Neural progenitor cell (in vitro differentiated cells): ENCODE results near the gene CHRNA5. TPM values are rescaled to one million over a fixed set of nuclear protein-coding genes. Genes with fewer than 3 reads are reported as not detected.
"Not testable (repeated sequence)": the region's sequence is repeated elsewhere in the genome, so short reads cannot be mapped to it uniquely, and the experiment has no call there.

Experiments
- DNase-seq: peaks from one replicate; pipeline ENCODE4 v3.0.0-alpha.2; 2016; ENCODE audit warnings: low spot score
- H2AFZ ChIP-seq: fragments of 200-600 bp; sonication (generic); replicated peaks from 2 replicates; pipeline ENCODE4 v1.6.1; 2016; ENCODE audit warnings: antibody characterized with exemption
- H3F3A ChIP-seq: fragments of 200-600 bp; sonication (generic); 2 replicates; pipeline ENCODE4 v1.6.1; 2016; ENCODE audit warnings: antibody characterized with exemption, low read depth
- H3K27ac ChIP-seq: fragments of 200-600 bp; sonication (generic); 2 replicates; pipeline ENCODE4 v1.5.1; 2016; ENCODE audit warnings: mild to moderate bottlenecking
- H3K27me3 ChIP-seq: fragments of 200-600 bp; sonication (generic); 2 replicates; pipeline ENCODE4 v1.6.1; 2016; ENCODE audit warnings: mild to moderate bottlenecking, moderate library complexity
- H3K36me3 ChIP-seq: fragments of 200-600 bp; sonication (generic); 2 replicates; pipeline ENCODE4 v1.5.1; 2016
- H3K4me1 ChIP-seq: fragments of 200-600 bp; sonication (generic); 2 replicates; pipeline ENCODE4 v1.6.1; 2016; ENCODE audit warnings: mixed run types
- H3K4me2 ChIP-seq: fragments of 200-600 bp; sonication (generic); 2 replicates; pipeline ENCODE4 v1.6.1; 2016
- H3K4me3 ChIP-seq: fragments of 200-600 bp; sonication (generic); 2 replicates; pipeline ENCODE4 v1.5.1; 2016
- H3K79me2 ChIP-seq: fragments of 200-600 bp; sonication (generic); 2 replicates; pipeline ENCODE4 v1.6.1; 2016; ENCODE audit warnings: low read depth
- H3K9ac ChIP-seq: fragments of 200-600 bp; sonication (generic); 2 replicates; pipeline ENCODE4 v1.6.1; 2016
- H3K9me3 ChIP-seq: fragments of 200-600 bp; sonication (generic); 2 replicates; pipeline ENCODE4 v1.5.1; 2016; ENCODE audit warnings: low read depth
- H4K20me1 ChIP-seq: fragments of 200-600 bp; sonication (generic); 2 replicates; pipeline ENCODE4 v1.6.1; 2016; ENCODE audit warnings: low read depth
- H3K27ac Mint-ChIP-seq: 3 replicates; pipeline ENCODE4 v1.8.0; 2021; ENCODE audit warnings: mixed read lengths
- H3K27me3 Mint-ChIP-seq: 2 replicates; pipeline ENCODE4 v1.8.0; 2022; ENCODE audit warnings: low read depth, mild to moderate bottlenecking, inconsistent platforms, moderate library complexity, mixed read lengths; ENCODE audit not compliant: insufficient read depth
- H3K36me3 Mint-ChIP-seq: 3 replicates; pipeline ENCODE4 v1.8.0; 2021; ENCODE audit warnings: mixed read lengths
- H3K4me1 Mint-ChIP-seq: 3 replicates; pipeline ENCODE4 v1.8.0; 2021; ENCODE audit warnings: mixed read lengths
- H3K4me3 Mint-ChIP-seq: 3 replicates; pipeline ENCODE4 v1.8.0; 2021; ENCODE audit warnings: mild to moderate bottlenecking, moderate library complexity, mixed read lengths
- H3K9me3 Mint-ChIP-seq: 3 replicates; pipeline ENCODE4 v1.8.0; 2020; ENCODE audit warnings: mixed read lengths
- CTCF ChIP-seq: fragments of 200-600 bp; sonication (generic); IDR thresholded peaks from 2 replicates; pipeline ENCODE4 v1.5.1; 2017; ENCODE audit warnings: antibody characterized with exemption, mild to moderate bottlenecking
- EZH2 ChIP-seq: fragments of 200-600 bp; sonication (generic); IDR thresholded peaks from 2 replicates; pipeline ENCODE4 v1.6.1; 2017; ENCODE audit warnings: antibody characterized with exemption, mild to moderate bottlenecking, moderate library complexity
- EZH2phosphoT487 ChIP-seq: fragments of 200-600 bp; sonication (generic); IDR thresholded peaks from 2 replicates; pipeline ENCODE4 v1.6.1; 2017; ENCODE audit warnings: antibody characterized with exemption
- total RNA-seq: library from RNA; depleted of rRNA; stranded (reverse); fragments of >200 nt; gene quantifications from 2 replicates; pipeline ENCODE4 v1.2.3, GENCODE V29; 2015; ENCODE audit warnings: low replicate concordance

Gene CHRNA5
- 27.1 and 46.9 TPM in 2 replicates for total RNA-seq

DNA sequence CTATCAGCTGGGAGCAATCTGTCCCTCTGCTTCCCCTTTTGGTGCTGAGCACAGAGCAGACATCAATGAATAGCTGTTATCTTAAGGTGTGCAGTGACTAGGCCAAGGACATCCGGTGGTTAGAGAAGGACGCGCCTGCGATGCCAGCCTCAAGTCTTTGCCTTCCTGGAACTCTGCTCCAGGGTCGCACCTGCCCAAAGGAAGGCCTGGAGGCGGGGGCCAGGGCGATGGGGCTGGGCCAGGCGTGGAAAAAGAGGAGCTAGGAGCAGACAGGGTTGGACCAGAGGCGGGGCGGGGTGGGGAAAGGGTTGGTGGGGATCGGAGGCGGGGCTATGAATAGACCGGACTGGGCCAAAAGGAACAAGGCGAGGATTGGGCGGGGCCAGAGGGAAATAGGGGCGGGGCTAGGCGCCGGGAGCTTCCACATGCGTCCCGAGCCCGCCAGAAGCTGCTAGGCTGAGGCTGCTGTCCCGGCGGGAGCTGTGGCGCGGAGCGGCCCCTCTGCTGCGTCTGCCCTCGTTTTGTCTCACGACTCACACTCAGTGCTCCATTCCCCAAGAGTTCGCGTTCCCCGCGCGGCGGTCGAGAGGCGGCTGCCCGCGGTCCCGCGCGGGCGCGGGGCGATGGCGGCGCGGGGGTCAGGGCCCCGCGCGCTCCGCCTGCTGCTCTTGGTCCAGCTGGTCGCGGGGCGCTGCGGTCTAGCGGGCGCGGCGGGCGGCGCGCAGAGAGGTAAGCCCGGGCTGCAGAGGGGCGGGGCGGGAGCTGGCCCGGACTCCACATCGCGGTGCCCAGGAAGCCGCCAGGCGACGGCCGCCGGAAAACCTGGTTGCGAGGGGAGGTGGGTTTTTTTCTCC lies at the start of gene CHRNA5:
TSS of gene CHRNA5 (plus strand) at position 424 of the 854 bp plus-strand sequence. CDS start at position 624, 200 bp downstream.
- peak within 1 kb of the TSS; percentile 75 for H3K27ac ChIP-seq
- H3K4me1 ChIP-seq: peaks cover 13% of the 10 kb centered on the region
- H4K20me1 ChIP-seq: no peaks in the 10 kb centered on the region
- H3K27ac Mint-ChIP-seq: peak within 1 kb of the TSS; percentile 67
- H3K9me3 ChIP-seq: no peaks in the 10 kb centered on the region
- peak within 1 kb of the TSS; percentile 94 for H3K4me3 ChIP-seq
- peak within 1 kb of the TSS; percentile 96 for H3K4me3 Mint-ChIP-seq
- no peaks in the 10 kb centered on the region for H3K9me3 Mint-ChIP-seq
- H2AFZ ChIP-seq: peak within 1 kb of the TSS; percentile 91
- peaks cover 44% of the 10 kb centered on the region for H3K79me2 ChIP-seq
- H3K4me1 Mint-ChIP-seq: peaks cover 22% of the 10 kb centered on the region
- peak; percentile 98 for DNase-seq
- TF ChIP-seq EZH2: no peak
- no peak for TF ChIP-seq CTCF
- no peak for TF ChIP-seq EZH2phosphoT487
- peaks cover 14% of the 10 kb centered on the region for H3F3A ChIP-seq
- no peaks in the 10 kb centered on the region for H3K36me3 Mint-ChIP-seq
- peak within 1 kb of the TSS; percentile 96 for H3K4me2 ChIP-seq
- peaks cover 7% of the 10 kb centered on the region for H3K27me3 Mint-ChIP-seq
- H3K36me3 ChIP-seq: no peaks in the 10 kb centered on the region
- H3K9ac ChIP-seq: peak within 1 kb of the TSS; percentile 59
- peaks cover 11% of the 10 kb centered on the region for H3K27me3 ChIP-seq

DNA sequence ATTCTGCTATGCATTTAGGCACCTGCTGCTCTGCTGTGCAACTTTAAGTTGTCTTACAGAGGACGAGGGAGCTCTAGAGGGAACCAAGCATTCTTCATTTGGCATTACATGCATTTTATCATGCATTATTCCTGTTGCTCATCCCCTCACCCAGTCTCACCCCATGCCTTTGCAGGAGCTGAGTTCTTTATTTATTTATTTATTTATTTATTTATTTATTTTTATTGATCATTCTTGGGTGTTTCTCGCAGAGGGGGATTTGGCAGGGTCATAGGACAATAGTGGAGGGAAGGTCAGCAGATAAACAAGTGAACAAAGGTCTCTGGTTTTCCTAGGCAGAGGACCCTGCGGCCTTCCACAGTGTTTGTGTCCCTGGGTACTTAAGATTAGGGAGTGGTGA lies 45.3 kb upstream of the CHRNA5 start:
- not testable (repeated sequence) for H3K27ac Mint-ChIP-seq, H3K4me3 ChIP-seq, H3K27me3 ChIP-seq, H2AFZ ChIP-seq, DNase-seq, H3K36me3 ChIP-seq, H4K20me1 ChIP-seq, H3K4me1 ChIP-seq, H3K4me1 Mint-ChIP-seq, H3F3A ChIP-seq, H3K4me2 ChIP-seq, H3K27me3 Mint-ChIP-seq, H3K9ac ChIP-seq, H3K9me3 ChIP-seq, H3K9me3 Mint-ChIP-seq, H3K36me3 Mint-ChIP-seq, H3K79me2 ChIP-seq, H3K4me3 Mint-ChIP-seq
- peak overlapping the region; percentile 60 for H3K27ac ChIP-seq

DNA sequence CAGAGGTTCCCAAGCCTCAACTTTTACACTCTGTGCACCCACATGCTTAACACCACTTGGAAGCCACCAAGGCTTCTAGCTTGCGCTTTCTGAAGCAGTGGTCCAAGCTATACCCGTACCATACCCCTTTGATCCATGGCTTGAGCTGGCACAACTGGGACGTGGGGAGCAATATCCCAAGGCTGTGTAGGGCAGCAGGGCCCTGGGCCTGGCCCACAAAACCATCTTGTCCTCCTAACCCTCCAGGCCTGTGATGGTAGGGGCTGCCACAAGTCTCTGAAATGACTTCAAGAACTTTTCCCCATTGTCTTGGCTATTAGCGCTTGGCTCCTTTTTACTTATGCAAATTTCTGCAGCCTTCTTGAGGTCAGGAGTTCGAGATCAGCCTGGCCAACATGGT lies 41.1 kb upstream of the CHRNA5 start:
- Mint-ChIP-seq H3K9me3 (peaks cover 8% of the 10 kb centered on the region), H3K4me3 (no peak overlapping the region), H3K36me3 (no peaks in the 10 kb centered on the region), H3K27ac (no peak overlapping the region), H3K27me3 (peaks cover 9% of the 10 kb centered on the region), H3K4me1 (no peaks in the 10 kb centered on the region)
- Histone ChIP-seq H3K4me2 (no peak overlapping the region), H4K20me1 (no peaks in the 10 kb centered on the region), H3K9me3 (no peaks in the 10 kb centered on the region), H3K79me2 (no peaks in the 10 kb centered on the region), H2AFZ (no peak overlapping the region), H3K36me3 (no peaks in the 10 kb centered on the region), H3F3A (no peaks in the 10 kb centered on the region), H3K4me3 (no peak overlapping the region), H3K9ac (no peak overlapping the region), H3K4me1 (peaks cover 5% of the 10 kb centered on the region), H3K27ac (no peak overlapping the region), H3K27me3 (no peaks in the 10 kb centered on the region)
- no peak for TF ChIP-seq EZH2
- no peak for TF ChIP-seq EZH2phosphoT487
- TF ChIP-seq CTCF: no peak
- DNase-seq: no peak

GRCh38 chr15:78527325-78527724 lies 38.0 kb upstream of the CHRNA5 start:
- Histone ChIP-seq H2AFZ (no peak overlapping the region), H3F3A (no peaks in the 10 kb centered on the region), H3K9ac (no peak overlapping the region), H3K36me3 (no peaks in the 10 kb centered on the region), H3K9me3 (no peaks in the 10 kb centered on the region), H3K4me3 (no peak overlapping the region), H3K79me2 (no peaks in the 10 kb centered on the region), H3K27ac (no peak overlapping the region), H3K4me2 (no peak overlapping the region), H3K27me3 (no peaks in the 10 kb centered on the region), H3K4me1 (no peaks in the 10 kb centered on the region), H4K20me1 (no peaks in the 10 kb centered on the region)
- no peak overlapping the region for H3K4me3 Mint-ChIP-seq
- TF ChIP-seq EZH2: no peak
- TF ChIP-seq EZH2phosphoT487: no peak
- TF ChIP-seq CTCF: no peak
- H3K36me3 Mint-ChIP-seq: no peaks in the 10 kb centered on the region
- DNase-seq: no peak
- no peaks in the 10 kb centered on the region for H3K4me1 Mint-ChIP-seq
- peaks cover 8% of the 10 kb centered on the region for H3K9me3 Mint-ChIP-seq
- no peak overlapping the region for H3K27ac Mint-ChIP-seq
- peaks cover 13% of the 10 kb centered on the region for H3K27me3 Mint-ChIP-seq
